ENCODE measurements around the gene PPIP5K2.

DNA sequence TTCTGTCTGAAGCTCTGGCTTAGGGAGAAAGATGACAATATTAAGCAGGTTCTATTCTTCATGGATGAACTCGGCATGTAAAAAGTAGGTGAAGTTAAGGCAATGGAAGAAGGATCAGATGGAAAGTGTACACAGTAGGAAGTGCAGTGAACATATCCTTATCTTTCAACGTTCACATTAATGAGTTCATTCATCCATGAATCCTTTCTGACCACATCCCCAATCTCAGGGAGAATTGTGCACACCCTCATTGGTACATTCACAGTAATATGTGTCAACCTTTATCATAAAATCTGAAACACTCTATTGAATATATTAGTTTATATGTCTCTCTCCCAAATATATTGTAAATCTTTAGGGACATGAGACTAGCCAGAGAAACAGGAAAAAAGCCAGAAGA is 5.7 kb upstream of the PPIP5K2 start:
- TF ChIP-seq, protein P1, sequence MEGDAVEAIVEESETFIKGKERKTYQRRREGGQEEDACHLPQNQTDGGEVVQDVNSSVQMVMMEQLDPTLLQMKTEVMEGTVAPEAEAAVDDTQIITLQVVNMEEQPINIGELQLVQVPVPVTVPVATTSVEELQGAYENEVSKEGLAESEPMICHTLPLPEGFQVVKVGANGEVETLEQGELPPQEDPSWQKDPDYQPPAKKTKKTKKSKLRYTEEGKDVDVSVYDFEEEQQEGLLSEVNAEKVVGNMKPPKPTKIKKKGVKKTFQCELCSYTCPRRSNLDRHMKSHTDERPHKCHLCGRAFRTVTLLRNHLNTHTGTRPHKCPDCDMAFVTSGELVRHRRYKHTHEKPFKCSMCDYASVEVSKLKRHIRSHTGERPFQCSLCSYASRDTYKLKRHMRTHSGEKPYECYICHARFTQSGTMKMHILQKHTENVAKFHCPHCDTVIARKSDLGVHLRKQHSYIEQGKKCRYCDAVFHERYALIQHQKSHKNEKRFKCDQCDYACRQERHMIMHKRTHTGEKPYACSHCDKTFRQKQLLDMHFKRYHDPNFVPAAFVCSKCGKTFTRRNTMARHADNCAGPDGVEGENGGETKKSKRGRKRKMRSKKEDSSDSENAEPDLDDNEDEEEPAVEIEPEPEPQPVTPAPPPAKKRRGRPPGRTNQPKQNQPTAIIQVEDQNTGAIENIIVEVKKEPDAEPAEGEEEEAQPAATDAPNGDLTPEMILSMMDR (IDR thresholded peaks at IDR 0.05) = no peak
- no peak for TF ChIP-seq POLR2A (IDR thresholded peaks at IDR 0.05)

Data from upper lobe of left lung (tissue), 4 donors.